Measurements from ENCODE around the gene AKAP8.

GRCh38 chr19:15427350-15427700 is 47.7 kb upstream of the AKAP8 start:
- TF ChIP-seq FOXA1 (IDR thresholded peaks at IDR 0.05) (no peak), SUZ12 (IDR thresholded peaks at IDR 0.05) (no peak), ARNT (IDR thresholded peaks at IDR 0.05) (no peak), TARDBP (IDR thresholded peaks at IDR 0.05) (no peak), CTBP1 (IDR thresholded peaks at IDR 0.05; ENCODE audit: borderline replicate concordance) (no peak), BHLHE40 (IDR thresholded peaks at IDR 0.05; ENCODE audit: borderline replicate concordance) (no peak), ZNF384 (IDR thresholded peaks at IDR 0.05) (no peak), PKNOX1 (IDR thresholded peaks at IDR 0.05) (no peak), NFRKB (IDR thresholded peaks at IDR 0.05) (no peak), SP1 (IDR thresholded peaks at IDR 0.05) (no peak), FOXK2 (IDR thresholded peaks at IDR 0.05) (no peak), ELF4 (IDR thresholded peaks at IDR 0.05) (no peak), HDGF (IDR thresholded peaks at IDR 0.05; ENCODE audit: borderline replicate concordance) (no peak)

Measured in HEK293T (cell line).